Kidney (tissue), 14 donors: ENCODE data around the gene MZF1. TPM values are rescaled to one million over a fixed set of nuclear protein-coding genes. Genes with fewer than 3 reads are reported as not detected.

Source experiments
- DNase-seq, 5 donors: peaks; one replicate each; pipeline ENCODE4 v3.0.0-alpha.2; 2013 to 2020
- FAIRE-seq: peaks from 2 replicates; lab custom pipeline; 2012; peaks lifted over from hg19 to GRCh38; lab: Jason Lieb, UNC
- H3K27ac ChIP-seq, 2 donors: one replicate each; pipeline ENCODE4 v1.7.0; 2013; ENCODE audit warnings: low read depth in 2 of 2, low read length in 2 of 2, inconsistent platforms in 1 of 2
- H3K27me3 ChIP-seq: one replicate; pipeline ENCODE4 v1.7.1; 2013; ENCODE audit warnings: low read length, inconsistent platforms; ENCODE audit not compliant: control insufficient read depth, insufficient read depth
- H3K36me3 ChIP-seq, 3 donors: one replicate each; pipeline versions ENCODE4 v1.7.0 to v1.7.1; 2013; ENCODE audit warnings: low read length in 3 of 3, control low read depth in 1 of 3, inconsistent platforms in 1 of 3; ENCODE audit not compliant: insufficient read depth in 3 of 3, control insufficient read depth in 2 of 3
- H3K4me1 ChIP-seq, 3 donors: one replicate each; pipeline versions ENCODE4 v1.7.0 to v1.7.1; 2013; ENCODE audit warnings: low read length in 3 of 3, inconsistent platforms in 1 of 3, low read depth in 1 of 3; ENCODE audit not compliant: control insufficient read depth in 2 of 3, insufficient read depth in 2 of 3
- H3K4me3 ChIP-seq, 3 donors: one replicate each; pipeline versions ENCODE4 v1.7.0 to v1.8.1; 2013; ENCODE audit warnings: low read length in 3 of 3, control low read depth in 1 of 3, inconsistent platforms in 1 of 3
- H3K9ac ChIP-seq, 3 donors: one replicate each; pipeline versions ENCODE4 v1.7.0 to v1.7.1; 2013; ENCODE audit warnings: low read length in 3 of 3, control low read depth in 1 of 3, inconsistent platforms in 1 of 3
- H3K9me3 ChIP-seq, 3 donors: one replicate each; pipeline versions ENCODE4 v1.7.0 to v1.7.1; 2013; ENCODE audit warnings: low read length in 3 of 3, control low read depth in 1 of 3, inconsistent platforms in 1 of 3; ENCODE audit not compliant: control insufficient read depth in 2 of 3, insufficient read depth in 1 of 3
- CTCF ChIP-seq: IDR thresholded peaks from 3 replicates; pipeline ENCODE4 v1.5.1; 2012; ENCODE audit warnings: mild to moderate bottlenecking, moderate library complexity, borderline replicate concordance; ENCODE audit not compliant: insufficient read depth; ENCODE audit errors: extremely low read depth
- intact Hi-C: fragments of 100-400 bp; cut with DNase I; formaldehyde crosslinking; loops from one replicate; pipeline ENCODE4 v1.11.1; 2022
- polyA plus RNA-seq: library from polyadenylated mRNA; stranded (reverse); fragments of 350-450 nt; fragmentation: Illumina TruSeq; extraction: RNeasy Lipid Tissue Mini Kit (QIAGEN cat#74804); gene quantifications from one replicate; pipeline ENCODE4 v1.2.3, GENCODE V29; 2014; ENCODE audit warnings: low read depth, low replicate concordance; ENCODE audit not compliant: insufficient read depth
- total RNA-seq: library from RNA; stranded (reverse); fragmentation: NEBNext Ultra II Directional; extraction: Animal tissue kit (Norgen Biotek cat#: 25700); gene quantifications from one replicate; pipeline ENCODE4 v1.2.1, GENCODE V29; 2021
- donor health status: control.
- donor health status: control.
- donor health status: control.
- donor health status: control.
- donor health status: control.
- donor health status: DM: yes; HTN: yes; CAD: no.
- donor health status: Normal renal cell carcinoma (clear cell type).

The MZF1 gene
- total and polyA plus RNA-seq, 2 donors from 2014 or later = 12.9 to 38.6 TPM

- Histone ChIP-seq H3K9ac (no peak overlapping the region), H3K27me3 (no peaks in the 10 kb centered on the region), H3K4me3 (no peak overlapping the region), H3K36me3 (peaks cover 0 to 11% (median 9%) of the 10 kb centered on the region in 3 donors), H3K4me1 (peaks cover 3 to 43% (median 17%) of the 10 kb centered on the region in 3 donors), H3K27ac (no peak overlapping the region), H3K9me3 (no peaks in the 10 kb centered on the region)
- FAIRE-seq (no peak), DNase-seq (peak in 1 of 5 donors; percentile 65)
- TF ChIP-seq CTCF = no peak
- intact Hi-C loops = no loop called here
Measured at GRCh38 chr19:58560921-58561320, 12.2 kb downstream of the MZF1 start.

- Histone ChIP-seq H3K4me3 (peak overlapping the region; percentile 81 to 100 (median 95)), H3K36me3 (peaks cover 0 to 11% (median 9%) of the 10 kb centered on the region in 3 donors), H3K9ac (peak overlapping the region; percentile 20 to 57 (median 56)), H3K4me1 (peaks cover 3 to 47% (median 17%) of the 10 kb centered on the region in 3 donors), H3K27me3 (no peaks in the 10 kb centered on the region), H3K9me3 (no peaks in the 10 kb centered on the region), H3K27ac (peak overlapping the region; percentile 98 to 100)
- no peak for FAIRE-seq
- peak in 1 of 5 donors; percentile 63 for DNase-seq
- intact Hi-C loops = no loop called here
- TF ChIP-seq CTCF = no peak
Measured at GRCh38 chr19:58560007-58560887, 12.9 kb downstream of the MZF1 start.

GRCh38 chr19:58559275-58560006 lies 13.7 kb downstream of the MZF1 start:
- no peak for FAIRE-seq
- Histone ChIP-seq H3K36me3 (peaks cover 0 to 11% (median 9%) of the 10 kb centered on the region in 3 donors), H3K4me1 (peaks cover 3 to 50% (median 17%) of the 10 kb centered on the region in 3 donors), H3K9me3 (no peaks in the 10 kb centered on the region), H3K27ac (peak overlapping the region; percentile 98 to 100), H3K4me3 (peak overlapping the region; percentile 81 to 100 (median 95)), H3K9ac (peak overlapping the region; percentile 67 to 100 (median 96)), H3K27me3 (no peaks in the 10 kb centered on the region)
- TF ChIP-seq CTCF = no peak
- intact Hi-C loops = no loop called here
- peak; percentile 95 to 97 (median 97) for DNase-seq
